GM21360 (cell line): ENCODE data around the gene LPCAT2.
"Not testable (repeated sequence)": the region's sequence is repeated elsewhere in the genome, so short reads cannot be mapped to it uniquely, and the experiment has no call there.

Source experiments
- ATAC-seq: cut with Tn5 transposase; IDR thresholded peaks from one replicate; pipeline ENCODE4 v1.9.1; 2021; ENCODE audit warnings: mild to moderate bottlenecking, moderate library complexity; ENCODE audit not compliant: unreplicated experiment

LPCAT2 gene

DNA sequence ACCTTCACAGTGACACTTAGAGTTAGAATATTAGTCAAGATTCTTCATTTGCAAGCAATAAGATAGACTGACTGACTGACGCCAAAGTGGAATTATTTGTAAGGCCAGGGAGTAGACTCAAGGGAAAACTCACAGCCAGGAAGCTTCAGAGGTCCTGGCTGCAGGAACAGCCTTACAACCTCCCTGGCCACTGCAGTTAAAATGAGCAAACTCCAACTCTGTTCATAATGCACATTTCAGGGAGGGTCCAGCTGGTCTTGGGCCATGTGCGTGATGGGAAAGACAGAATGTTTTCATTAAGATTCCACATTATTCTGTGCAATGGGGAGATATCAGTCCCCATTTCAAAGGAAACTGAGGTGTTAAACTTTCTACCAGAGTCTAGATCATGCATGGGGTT, 67.5 kb downstream of the LPCAT2 start:
- no peak for ATAC-seq

DNA sequence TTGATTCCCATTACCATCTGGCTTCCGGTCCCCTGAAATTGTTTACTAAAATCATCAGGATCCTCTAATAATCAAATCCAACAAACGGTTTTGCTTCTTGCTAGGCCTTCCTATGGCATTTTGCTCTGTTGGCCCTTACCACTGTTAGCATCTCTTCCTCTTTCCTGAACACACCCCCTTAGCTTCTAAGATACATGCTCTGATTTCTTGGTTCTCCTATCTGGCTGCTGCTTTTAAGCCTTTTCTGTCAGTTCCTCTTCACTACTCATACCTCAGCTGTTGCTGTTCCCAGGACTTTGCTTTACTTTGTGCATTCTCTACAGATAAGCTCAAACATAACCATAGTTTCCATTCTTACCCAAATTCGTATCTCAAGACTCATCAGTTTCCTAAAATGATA, 69.0 kb downstream of the LPCAT2 start:
- ATAC-seq, result no peak

DNA sequence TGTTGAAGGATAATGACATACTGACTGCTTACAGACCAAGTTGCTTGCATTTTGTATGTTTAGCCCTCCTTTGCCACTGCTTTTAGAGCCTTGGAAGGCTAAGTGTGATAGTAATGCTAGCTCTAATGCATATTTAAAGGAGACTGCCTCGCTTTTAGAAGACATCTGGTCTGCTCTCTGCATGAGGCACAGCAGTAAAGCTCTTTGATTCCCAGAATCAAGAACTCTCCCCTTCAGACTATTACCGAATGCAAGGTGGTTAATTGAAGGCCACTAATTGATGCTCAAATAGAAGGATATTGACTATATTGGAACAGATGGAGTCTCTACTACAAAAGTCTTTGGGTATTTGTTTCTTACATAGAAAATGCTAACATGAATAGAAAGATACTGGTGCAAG, 76.8 kb downstream of the LPCAT2 start:
- ATAC-seq, result no peak

DNA sequence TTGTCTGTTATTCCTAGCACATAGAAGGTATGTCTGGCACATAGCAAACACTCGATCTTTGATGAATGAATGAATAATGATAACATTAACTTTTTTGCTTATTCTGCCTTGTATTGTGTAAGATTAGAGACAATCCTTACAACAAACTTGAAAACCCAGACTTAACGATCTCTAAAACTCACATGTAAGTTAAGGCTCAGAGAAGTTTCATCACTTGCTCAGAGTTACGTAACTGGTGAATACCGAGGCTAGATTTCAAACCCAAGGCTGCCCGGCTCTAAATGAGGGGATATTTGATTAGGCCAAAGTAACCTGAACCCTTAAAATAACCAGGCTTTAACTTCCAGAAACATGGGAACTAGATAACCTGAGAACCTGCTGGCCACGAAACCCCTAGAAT, 79.9 kb downstream of the LPCAT2 start:
- no peak for ATAC-seq

DNA sequence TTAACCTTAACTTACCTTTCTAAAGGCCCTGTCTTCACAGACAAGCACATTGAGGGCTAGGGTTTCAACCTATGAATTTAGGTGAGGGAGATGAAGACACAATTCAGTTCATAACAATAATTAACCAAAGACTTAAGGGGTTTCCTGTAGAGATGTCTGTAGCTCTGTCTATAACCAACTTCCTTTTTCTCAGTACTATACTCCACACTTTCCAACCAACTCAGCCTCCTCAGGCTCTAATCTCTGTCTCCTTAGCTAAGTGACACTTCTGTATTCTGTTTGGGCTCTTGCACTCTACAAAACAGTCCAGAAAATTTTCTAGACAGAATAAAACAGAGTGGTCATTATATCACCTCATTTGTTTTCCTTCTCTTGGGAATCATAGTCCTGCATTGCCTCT, 83.4 kb downstream of the LPCAT2 start:
- ATAC-seq, result no peak

DNA sequence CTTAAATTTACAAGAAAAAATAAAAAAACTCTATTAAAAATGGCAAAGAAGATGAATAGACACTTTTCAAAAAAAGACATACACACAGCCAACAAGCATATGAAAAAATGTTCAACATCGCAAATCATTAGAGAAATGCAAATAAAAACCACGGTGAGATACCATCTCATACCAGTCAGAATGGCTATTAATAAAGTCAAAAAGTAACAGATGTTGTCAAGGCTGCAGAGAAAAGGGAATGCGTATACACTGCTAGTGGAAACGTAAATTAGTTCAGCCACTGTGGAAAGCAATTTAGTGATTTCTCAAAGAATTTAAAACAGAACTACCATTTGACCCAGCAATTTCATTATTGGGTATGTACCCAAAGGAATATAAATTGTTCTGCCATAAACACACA, 89.1 kb downstream of the LPCAT2 start:
- ATAC-seq, result no peak

DNA sequence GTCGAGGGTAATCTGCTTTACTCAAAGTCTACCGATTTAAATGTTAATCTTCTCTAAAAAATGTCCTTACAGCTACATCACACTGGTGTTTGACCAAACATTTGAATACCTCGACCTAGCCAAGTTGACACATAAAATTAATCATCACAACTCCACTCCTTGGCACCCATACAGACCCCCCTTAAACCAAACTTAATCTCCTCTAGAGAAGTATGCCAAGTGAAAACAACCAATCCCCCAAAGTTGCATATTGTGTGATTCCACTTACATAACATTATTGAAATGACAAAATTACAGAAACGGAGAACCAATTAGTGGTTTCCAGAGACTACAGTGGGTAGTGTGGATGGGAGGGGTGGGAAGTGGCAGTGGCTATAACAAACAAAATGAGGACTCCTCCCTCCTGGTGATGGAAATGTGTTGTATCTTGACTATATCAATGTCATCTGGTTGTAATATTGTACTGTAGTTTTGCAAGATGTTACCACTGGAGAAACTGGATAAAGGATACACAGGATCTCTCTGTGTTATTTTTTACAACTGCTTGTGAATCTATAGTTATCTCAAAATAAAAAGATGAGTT, 97.0 kb downstream of the LPCAT2 start:
- no peak for ATAC-seq

DNA sequence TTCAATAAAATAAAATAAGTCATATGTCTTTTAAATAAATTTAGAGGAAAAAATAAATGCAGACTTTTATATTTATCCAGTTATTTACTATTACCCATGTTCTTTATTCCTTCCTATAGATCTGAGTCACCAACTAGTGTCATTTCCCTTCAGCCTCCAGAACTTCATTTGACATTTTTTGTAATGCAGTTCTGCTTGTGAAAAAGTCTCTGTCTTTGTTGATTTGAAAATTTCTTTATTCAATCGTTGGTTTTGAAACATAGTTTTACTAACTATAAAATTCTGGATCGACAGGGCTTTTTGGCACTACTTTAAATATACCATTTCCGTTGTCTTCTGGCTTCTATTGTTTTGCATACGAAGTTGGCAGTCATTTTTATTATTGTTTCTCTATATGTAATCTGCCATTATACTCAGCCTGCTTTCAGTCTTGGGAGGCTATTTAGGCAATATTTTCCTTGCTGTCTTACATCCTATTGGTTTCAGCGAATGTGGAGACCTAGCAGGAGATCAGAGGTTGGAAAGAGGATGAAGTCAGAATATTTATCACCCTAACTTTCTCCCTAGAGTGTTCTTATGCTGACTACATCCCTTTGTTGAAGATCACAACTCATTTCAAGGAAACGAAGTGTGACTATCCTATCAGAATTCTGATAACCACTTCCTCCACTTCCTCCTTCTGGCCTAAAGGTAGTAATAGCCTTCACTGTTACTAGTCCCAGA, 104.9 kb downstream of the LPCAT2 start:
- no peak for ATAC-seq

DNA sequence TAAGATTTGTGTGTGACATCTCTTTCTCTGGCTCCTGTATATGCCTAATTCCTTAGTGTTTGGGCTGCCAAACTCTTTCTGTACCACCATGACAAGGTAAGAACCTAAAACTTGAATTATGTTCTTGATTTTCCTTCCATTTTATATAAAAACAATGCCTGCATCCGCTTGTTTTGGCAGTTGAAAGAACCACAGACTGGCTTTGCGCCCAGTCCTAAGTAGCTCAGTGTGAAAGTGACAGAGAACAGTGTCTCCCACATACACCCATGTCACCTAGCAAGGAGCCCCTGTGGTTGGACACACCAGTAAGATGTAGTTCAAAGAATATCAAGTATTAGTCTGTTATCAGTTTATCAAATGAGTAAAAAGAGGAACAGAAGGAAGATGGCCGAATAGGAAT, 106.2 kb downstream of the LPCAT2 start:
- ATAC-seq, result no peak

DNA sequence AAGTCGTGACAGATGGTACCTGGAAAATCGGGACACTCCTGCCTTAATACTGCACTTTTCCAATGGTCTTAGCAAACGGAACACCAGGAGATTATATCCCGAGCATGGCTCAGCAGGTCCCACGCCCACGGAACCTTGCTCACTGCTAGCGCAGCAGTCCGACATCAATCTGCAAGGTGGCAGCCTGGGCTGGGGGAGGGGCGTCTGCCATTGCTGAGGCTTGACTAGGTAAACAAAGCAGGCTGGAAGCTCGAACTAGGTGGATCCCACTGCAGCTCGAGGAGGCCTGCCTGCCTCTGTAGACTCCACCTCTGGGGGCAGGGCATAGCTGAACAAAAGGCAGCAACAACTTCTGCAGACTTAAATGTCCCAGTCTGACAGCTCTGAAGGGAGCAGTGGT, 106.8 kb downstream of the LPCAT2 start:
- not testable (repeated sequence) for ATAC-seq

DNA sequence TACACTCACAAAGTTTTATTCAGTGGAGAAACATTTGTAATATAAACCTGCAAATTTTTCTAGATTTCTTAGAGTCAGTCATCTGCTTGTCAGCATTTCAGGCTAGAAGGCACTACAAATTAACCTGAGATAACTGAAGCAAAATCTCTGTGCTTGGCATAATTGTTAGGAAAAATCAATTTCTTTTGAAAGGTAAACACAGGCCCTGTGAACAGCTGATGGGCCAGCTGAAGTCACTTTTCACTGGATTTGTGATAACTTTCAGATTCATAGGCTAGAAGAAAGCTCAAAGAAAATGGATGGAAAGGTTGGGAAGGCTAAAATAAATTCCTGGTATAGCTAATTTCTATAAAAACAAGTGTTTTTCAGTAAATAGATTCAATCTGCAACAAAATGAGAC, 112.9 kb downstream of the LPCAT2 start:
- ATAC-seq, result no peak

DNA sequence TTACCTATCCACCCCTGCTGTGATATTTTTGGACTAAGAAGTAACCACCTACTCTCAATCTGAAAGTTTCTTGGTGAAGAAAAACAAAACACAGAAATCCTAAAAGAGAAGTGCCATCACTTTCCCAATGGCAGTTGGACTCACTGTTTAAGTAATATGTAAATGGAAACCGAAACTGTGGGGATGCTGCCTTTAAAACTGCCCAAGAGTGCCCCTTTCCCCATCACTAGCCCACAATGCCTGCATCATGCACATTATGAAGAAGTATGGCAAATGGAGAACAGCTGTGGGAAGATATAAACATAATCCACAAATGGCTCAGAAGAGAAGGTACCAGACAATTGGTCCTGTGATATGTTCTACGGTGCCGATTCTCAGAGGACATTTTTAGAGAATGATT, 113.4 kb downstream of the LPCAT2 start:
- no peak for ATAC-seq

DNA sequence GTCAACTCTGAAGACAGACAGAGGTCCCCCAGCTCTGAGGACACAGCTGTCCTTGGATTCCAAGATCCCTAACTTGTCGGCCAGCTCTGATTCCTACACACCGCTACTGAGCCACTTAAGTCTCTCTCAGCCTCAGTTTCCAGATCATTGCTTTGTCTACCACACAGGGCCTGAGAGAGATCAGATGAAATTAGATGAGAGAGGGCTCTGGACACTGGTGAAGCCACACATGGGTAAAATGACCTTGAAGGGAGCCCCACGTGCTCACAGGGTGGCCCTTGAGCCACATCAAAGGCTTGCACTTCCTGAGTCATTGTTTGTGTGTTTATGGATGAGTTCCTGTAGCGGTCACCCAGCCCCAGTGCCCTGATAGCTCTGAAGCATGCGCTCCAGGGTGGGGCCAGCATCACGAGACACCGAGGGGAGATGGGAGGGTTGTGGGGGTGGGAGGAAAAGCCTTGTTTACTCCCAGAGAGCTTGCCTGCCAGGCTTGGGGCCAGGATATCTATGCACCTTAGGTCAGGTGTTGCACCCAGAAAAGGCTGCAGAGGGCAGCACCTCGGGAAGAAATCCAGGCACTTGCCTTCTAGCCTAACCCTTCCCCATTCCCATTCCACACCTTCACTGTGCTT, 114.2 kb downstream of the LPCAT2 start:
- no peak for ATAC-seq

DNA sequence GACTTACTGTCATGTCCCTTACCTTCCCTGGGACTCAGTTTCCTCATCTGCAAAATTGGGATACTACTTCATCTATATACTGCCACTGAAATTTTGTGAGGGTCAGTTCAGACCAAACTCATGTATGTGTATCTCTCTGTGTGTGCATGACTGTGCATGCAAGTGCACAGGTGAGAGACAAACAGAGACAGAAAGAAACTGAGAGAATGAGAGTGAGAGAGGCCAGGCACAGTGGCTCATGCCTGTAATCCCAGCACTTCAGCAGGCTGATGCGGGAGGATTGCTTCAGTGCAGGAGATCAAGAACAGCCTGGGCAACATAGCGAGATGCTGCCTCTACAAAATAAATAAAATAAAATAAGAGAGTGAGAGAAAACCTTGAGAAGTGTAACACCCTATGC, 114.8 kb downstream of the LPCAT2 start:
- no peak for ATAC-seq

DNA sequence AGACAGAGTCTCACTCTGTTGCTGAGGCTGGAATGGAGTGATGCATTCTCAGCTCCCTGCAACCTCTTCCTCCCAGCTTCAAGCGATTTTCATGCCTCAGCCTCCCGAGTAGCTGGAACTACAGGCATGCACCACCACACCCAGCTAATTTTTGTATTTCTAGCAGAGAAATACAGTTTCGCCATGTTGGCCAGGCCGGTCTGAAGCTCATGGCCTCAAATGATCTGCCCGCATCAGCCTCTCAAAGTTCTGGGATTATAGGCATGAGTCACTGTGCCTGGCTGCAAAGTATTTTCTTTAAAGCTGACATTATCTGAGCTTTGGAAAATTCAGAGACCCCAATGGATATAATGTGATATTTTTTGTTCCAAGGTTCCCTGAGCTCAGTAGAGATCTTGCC, 115.8 kb downstream of the LPCAT2 start:
- ATAC-seq, result no peak

DNA sequence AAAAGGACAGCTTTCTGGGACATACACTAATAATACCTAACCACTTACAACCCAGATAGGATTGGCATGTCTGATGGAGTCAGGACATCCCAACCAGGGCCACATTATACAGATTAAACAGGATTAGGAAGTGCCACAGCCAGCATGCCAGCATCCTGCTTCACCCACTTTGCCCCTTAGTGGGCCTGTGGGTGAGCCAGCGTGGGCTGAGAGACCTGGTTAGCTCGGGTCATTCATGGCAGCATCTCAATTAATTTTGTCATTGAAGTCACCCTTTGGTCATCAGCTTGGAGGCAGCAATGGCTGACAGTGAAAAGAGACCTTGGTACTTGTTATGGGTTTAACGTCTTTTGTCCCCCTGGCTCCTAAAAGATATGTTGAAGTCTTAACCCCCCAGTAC, 117.0 kb downstream of the LPCAT2 start:
- ATAC-seq, result no peak

DNA sequence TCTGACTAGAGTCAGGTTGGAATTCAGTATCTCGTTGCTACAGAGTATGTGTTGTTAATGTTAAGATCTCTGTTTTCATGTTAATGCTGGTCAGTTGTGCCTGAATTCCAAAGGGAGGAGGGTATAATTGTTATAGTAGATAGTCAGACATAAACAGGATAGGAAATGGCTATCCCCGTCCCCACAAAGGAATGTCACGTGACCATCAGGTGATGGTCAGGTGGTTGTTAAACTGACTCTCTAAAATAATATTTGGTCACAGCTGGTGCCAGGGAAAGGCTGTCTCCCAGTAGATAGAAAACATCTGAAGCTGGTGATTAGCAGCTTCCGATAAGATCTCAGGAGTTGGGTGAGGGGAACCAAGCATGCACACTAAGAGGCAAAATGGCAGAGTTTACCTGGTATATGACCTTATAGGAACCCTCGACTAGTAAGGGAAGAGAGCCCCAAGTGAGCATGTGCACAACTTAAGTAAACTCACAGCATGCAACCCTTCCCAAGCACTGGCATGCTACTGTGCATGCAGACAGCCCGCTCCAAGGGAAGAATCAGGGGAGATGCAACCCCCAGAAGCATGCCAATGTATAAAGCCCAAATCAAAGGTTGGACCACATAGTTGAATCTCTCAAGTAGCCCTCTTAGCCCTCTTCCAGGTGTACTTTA, 119.6 kb downstream of the LPCAT2 start:
- ATAC-seq, result no peak

DNA sequence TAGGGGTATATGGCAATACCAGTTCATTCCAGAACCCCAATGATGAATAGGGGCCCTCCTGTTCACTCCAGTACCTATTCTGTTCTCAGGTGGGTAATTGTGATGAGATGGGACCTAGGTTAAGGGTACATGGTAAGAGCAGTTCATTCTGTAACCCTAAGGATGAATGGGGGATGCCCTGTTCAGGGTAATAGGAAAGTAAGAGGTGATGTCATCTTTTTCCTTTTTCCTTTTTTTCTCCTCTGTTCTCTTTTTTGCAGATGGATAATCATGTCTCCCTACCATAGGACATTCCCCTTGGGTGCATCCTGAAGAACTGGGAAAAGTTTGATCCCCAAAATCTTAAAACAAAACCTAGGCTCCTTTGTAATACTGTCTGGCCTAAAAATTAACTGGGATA, 121.9 kb downstream of the LPCAT2 start:
- no peak for ATAC-seq

DNA sequence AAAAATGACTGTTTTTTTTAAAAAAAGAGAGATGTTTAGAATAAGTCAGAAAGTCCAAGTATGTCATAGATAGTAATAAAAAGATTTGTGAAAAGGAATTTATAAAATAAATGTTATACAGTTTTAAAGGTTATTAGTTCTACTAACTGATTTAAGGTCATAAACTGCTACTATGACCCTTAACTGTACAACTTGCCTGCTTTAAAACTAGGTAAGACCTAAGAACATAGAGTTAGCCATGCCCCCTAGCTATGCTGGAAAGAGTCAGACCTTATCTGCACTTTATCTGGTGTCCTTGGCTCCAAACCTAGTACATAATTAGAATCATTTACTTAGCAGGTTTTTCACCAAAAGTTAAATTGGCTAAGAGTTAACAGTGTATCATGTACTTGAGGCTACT, 123.4 kb downstream of the LPCAT2 start:
- no peak for ATAC-seq

DNA sequence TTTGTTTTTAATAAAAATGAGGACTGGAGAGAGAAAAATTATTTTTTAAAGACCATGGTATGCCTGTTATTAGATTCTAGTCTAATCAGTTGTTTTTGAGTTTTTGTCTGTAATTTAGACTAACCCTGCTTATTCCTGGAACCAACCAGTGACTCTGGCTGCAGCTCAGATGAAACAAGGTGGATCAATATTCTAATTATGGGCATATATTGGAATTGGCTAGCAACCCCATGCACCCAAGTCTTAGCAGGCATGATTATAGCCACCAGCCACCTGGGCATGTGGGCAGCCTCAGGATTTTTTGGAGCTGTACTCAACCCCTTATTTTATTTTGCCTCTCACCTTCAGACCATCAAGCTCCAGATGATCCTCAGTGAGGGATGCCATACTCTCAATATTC, 125.3 kb downstream of the LPCAT2 start:
- ATAC-seq, result no peak
